ENCODE results near the gene MCM3AP. TPM values are rescaled to one million over a fixed set of nuclear protein-coding genes. Genes with fewer than 3 reads are reported as not detected.

MCM3AP gene
- total RNA-seq, 1 experiment from 2014 or later, result 128 TPM

- no peak overlapping the region for H3K27ac Mint-ChIP-seq (ENCODE audit: low read depth, unreplicated experiment)
- DNase-seq (ENCODE audit: unreplicated experiment), result no peak
- intact Hi-C loops (cut with micrococcal nuclease), result no loop called here
- no peak for TF ChIP-seq CTCF (IDR thresholded peaks at IDR 0.05; ENCODE audit: unreplicated experiment)
- no peaks in the 10 kb centered on the region for H3K27me3 Mint-ChIP-seq (ENCODE audit: insufficient read depth, unreplicated experiment)
- H3K4me3 Mint-ChIP-seq (ENCODE audit: unreplicated experiment), result no peak overlapping the region
- BruUV-seq (replicated peaks), result no TSS peak
- POLR2A ChIA-PET, result no interaction called here
- H3K9me3 Mint-ChIP-seq (ENCODE audit: unreplicated experiment), result no peaks in the 10 kb centered on the region
- peaks cover 54% of the 10 kb centered on the region for H3K36me3 Mint-ChIP-seq (ENCODE audit: insufficient read depth, unreplicated experiment)
- H3K4me1 Mint-ChIP-seq (ENCODE audit: insufficient read depth, unreplicated experiment), result no peaks in the 10 kb centered on the region
- CTCF ChIA-PET, result interaction anchor here (0.9 kb wide), 1 partner anchor 11 kb away, joined by 4 read pairs; no protein-coding TSS in a partner anchor
These were observed 71.7 kb downstream of the MCM3AP start for GRCh38 chr21:46213620-46214286.

- H3K27ac Mint-ChIP-seq (ENCODE audit: low read depth, unreplicated experiment), result no peak overlapping the region
- DNase-seq (ENCODE audit: unreplicated experiment), result no peak
- H3K36me3 Mint-ChIP-seq (ENCODE audit: insufficient read depth, unreplicated experiment), result peaks cover 60% of the 10 kb centered on the region
- TF ChIP-seq CTCF (IDR thresholded peaks at IDR 0.05; ENCODE audit: unreplicated experiment), result no peak
- H3K4me3 Mint-ChIP-seq (ENCODE audit: unreplicated experiment), result no peak overlapping the region
- no peaks in the 10 kb centered on the region for H3K9me3 Mint-ChIP-seq (ENCODE audit: unreplicated experiment)
- no peaks in the 10 kb centered on the region for H3K27me3 Mint-ChIP-seq (ENCODE audit: insufficient read depth, unreplicated experiment)
- ChIA-PET POLR2A (no interaction called here), CTCF (interaction anchor here (0.9 kb wide), 1 partner anchor 12 kb away, joined by 4 read pairs; no protein-coding TSS in a partner anchor)
- H3K4me1 Mint-ChIP-seq (ENCODE audit: insufficient read depth, unreplicated experiment), result no peaks in the 10 kb centered on the region
- BruUV-seq (replicated peaks), result no TSS peak
- intact Hi-C loops (cut with micrococcal nuclease), result no loop called here
These were observed 72.5 kb downstream of the MCM3AP start for GRCh38 chr21:46212721-46213484.

GRCh38 chr21:46211786-46212720 is 73.4 kb downstream of the MCM3AP start:
- ChIA-PET CTCF (interaction anchor here (0.7 to 1.0 kb wide), 3 partner anchors 7 to 17 kb away, joined by 3 to 4 read pairs (median 3); no protein-coding TSS in a partner anchor), POLR2A (no interaction called here)
- DNase-seq (ENCODE audit: unreplicated experiment), result no peak
- Mint-ChIP-seq H3K27me3 (ENCODE audit: insufficient read depth, unreplicated experiment) (no peaks in the 10 kb centered on the region), H3K9me3 (ENCODE audit: unreplicated experiment) (no peaks in the 10 kb centered on the region), H3K4me3 (ENCODE audit: unreplicated experiment) (no peak overlapping the region), H3K36me3 (ENCODE audit: insufficient read depth, unreplicated experiment) (peaks cover 55% of the 10 kb centered on the region), H3K4me1 (ENCODE audit: insufficient read depth, unreplicated experiment) (no peaks in the 10 kb centered on the region), H3K27ac (ENCODE audit: low read depth, unreplicated experiment) (no peak overlapping the region)
- BruUV-seq (replicated peaks), result no TSS peak
- no peak for TF ChIP-seq CTCF (IDR thresholded peaks at IDR 0.05; ENCODE audit: unreplicated experiment)
- intact Hi-C loops (cut with micrococcal nuclease), result no loop called here
